ENCODE results near the gene ZBTB5. TPM values are rescaled to one million over a fixed set of nuclear protein-coding genes. Genes with fewer than 3 reads are reported as not detected.

Gene ZBTB5
- total RNA-seq, 4 donors from 2014 or later, result 16.1 to 23.4 (median 20.9) TPM

DNA sequence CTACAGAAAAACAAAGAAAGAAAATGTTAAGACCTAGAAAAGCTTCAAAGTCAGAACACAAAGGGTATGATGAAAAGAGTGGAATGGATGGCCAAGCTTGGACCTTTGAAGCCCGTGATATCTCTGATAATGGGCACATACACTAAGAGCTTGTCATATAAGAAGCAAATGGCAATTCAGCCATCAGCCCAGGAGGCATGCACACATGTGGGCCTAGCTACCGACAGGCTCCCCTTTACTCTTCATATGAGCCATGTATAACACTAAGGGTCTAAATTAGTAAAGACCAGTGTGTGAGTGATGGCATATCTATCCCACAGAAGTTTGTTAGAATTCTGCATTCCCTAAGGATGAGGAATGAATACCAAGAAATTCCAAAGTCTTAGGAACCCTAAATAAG, 22.7 kb downstream of the ZBTB5 start:
- H3K4me3 ChIP-seq (ENCODE audit: low read depth, poor library complexity, severe bottlenecking), result no peak overlapping the region
- no peak for TF ChIP-seq POLR2A (IDR thresholded peaks at IDR 0.05)
- TF ChIP-seq, protein P1, sequence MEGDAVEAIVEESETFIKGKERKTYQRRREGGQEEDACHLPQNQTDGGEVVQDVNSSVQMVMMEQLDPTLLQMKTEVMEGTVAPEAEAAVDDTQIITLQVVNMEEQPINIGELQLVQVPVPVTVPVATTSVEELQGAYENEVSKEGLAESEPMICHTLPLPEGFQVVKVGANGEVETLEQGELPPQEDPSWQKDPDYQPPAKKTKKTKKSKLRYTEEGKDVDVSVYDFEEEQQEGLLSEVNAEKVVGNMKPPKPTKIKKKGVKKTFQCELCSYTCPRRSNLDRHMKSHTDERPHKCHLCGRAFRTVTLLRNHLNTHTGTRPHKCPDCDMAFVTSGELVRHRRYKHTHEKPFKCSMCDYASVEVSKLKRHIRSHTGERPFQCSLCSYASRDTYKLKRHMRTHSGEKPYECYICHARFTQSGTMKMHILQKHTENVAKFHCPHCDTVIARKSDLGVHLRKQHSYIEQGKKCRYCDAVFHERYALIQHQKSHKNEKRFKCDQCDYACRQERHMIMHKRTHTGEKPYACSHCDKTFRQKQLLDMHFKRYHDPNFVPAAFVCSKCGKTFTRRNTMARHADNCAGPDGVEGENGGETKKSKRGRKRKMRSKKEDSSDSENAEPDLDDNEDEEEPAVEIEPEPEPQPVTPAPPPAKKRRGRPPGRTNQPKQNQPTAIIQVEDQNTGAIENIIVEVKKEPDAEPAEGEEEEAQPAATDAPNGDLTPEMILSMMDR (IDR thresholded peaks at IDR 0.05), result no peak
- intact Hi-C loops (cut with DNase I; ENCODE audit: low total_unique reads), result no loop called here
- 68 to 90% methylated on average over 2 of the region's 2 CpGs for WGBS, 2 donors
- no peak for DNase-seq (ENCODE audit: low spot score in 2 of 2)

DNA sequence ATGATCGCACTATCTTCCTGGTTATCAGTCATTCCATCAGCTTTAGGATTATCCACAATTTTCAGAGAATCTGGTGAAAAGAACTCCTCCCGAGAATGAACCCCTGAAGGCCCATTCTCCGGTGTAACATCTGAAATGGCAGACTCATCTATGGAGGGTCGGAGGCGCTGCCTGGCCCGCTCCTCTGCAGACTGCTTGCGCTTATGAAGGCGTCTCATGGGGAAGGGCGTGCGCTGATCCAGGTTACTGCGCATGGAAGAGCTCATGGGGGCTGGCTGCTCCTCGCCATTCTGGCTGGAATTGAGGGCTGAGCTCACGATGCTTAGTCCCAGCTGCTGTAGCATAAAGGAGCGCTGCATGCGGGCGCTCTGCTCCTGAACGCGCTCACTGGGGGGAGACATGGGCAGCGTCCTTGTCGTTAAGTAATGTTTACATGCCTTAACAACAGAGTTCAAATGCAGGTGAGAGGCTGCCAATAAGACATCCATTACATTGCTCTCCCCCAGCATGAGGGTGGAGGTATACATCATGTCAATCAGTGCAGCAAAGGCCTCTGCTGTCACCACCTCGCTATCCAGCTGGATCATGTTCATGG, 23.4 kb downstream of the ZBTB5 start:
- no peak overlapping the region for H3K4me3 ChIP-seq (ENCODE audit: low read depth, poor library complexity, severe bottlenecking)
- intact Hi-C loops (cut with DNase I; ENCODE audit: low total_unique reads), result no loop called here
- DNase-seq (ENCODE audit: low spot score in 2 of 2), result peak in 1 of 2 donors; percentile 36
- 93 to 95% methylated on average over 21 of the region's 21 CpGs for WGBS, 2 donors
- no peak for TF ChIP-seq POLR2A (IDR thresholded peaks at IDR 0.05)
- TF ChIP-seq, protein P1 (IDR thresholded peaks at IDR 0.05), result no peak

DNA sequence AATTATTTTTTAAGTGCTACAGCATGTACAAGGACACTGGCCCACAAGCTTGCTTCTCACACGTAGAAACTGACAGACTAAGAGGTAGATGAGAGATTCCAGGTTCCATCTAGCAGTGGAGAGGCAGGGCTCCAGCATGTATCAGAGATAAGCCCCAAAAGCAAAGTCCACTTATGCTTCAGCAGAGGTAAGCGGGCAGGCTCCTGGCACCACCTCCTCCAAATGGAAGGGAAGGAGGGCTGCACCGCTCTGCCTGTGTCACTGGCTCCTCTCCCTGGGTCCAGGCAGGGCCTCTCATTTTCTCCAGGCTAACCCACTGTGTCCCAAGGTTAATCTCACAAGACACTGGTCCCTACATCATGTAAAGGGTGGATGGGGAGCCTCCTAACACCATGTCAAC, 26.9 kb downstream of the ZBTB5 start:
- no peak overlapping the region for H3K4me3 ChIP-seq (ENCODE audit: low read depth, poor library complexity, severe bottlenecking)
- TF ChIP-seq, protein P1 (IDR thresholded peaks at IDR 0.05), result no peak
- no peak for TF ChIP-seq POLR2A (IDR thresholded peaks at IDR 0.05)
- WGBS, 2 donors, result 91 to 94% methylated on average over 3 of the region's 3 CpGs
- DNase-seq (ENCODE audit: low spot score in 2 of 2), result peak in 1 of 2 donors; percentile 57
- intact Hi-C loops (cut with DNase I; ENCODE audit: low total_unique reads), result no loop called here

DNA sequence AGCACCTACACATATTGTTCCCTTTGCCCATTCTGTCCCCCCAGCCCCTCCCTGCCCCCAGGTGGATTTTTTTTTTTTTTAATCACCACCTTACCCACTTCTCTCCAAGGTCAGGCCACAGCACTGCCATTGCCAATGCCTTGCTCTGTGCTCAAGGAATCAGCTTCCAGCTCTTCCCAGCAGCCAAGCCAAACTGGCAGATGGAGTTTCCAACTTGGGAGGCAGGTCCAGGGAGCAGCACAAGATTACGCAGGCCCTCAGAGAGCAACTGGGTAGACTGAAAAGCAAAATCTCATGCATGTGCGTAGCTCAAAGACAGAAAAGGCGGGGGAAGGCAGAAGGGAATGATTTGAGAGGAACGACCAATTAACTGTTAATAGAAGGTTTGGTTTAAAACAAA, 27.6 kb downstream of the ZBTB5 start:
- WGBS, 2 donors, result 86 to 88% methylated on average over 4 of the region's 4 CpGs
- no peak overlapping the region for H3K4me3 ChIP-seq (ENCODE audit: low read depth, poor library complexity, severe bottlenecking)
- intact Hi-C loops (cut with DNase I; ENCODE audit: low total_unique reads), result no loop called here
- no peak for TF ChIP-seq POLR2A (IDR thresholded peaks at IDR 0.05)
- TF ChIP-seq, protein P1 (IDR thresholded peaks at IDR 0.05), result no peak
- DNase-seq (ENCODE audit: low spot score in 2 of 2), result no peak

DNA sequence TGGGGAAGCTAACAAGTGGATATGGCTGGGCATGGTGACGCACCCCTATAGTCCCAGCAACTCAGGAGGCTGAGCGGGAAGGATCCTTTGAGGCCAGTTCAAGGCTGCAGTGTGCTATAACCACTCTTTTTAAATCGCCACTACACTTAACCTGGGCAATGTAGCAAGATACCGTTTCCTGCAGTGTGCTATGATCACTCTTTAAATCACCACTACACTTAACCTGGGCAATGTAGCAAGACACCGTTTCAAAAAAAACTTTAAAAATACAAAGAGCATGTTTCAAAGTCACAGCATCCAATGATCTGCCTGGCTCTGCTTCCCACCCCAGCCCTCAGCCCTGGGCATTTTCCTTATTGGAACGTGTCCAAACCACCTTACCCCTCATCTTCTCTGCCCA, 28.2 kb downstream of the ZBTB5 start:
- 93% methylated on average over 6 of the region's 6 CpGs for WGBS, 2 donors
- intact Hi-C loops (cut with DNase I; ENCODE audit: low total_unique reads), result no loop called here
- DNase-seq (ENCODE audit: low spot score in 2 of 2), result no peak
- TF ChIP-seq, protein P1 (IDR thresholded peaks at IDR 0.05), result no peak
- TF ChIP-seq POLR2A (IDR thresholded peaks at IDR 0.05), result no peak
- no peak overlapping the region for H3K4me3 ChIP-seq (ENCODE audit: low read depth, poor library complexity, severe bottlenecking)

DNA sequence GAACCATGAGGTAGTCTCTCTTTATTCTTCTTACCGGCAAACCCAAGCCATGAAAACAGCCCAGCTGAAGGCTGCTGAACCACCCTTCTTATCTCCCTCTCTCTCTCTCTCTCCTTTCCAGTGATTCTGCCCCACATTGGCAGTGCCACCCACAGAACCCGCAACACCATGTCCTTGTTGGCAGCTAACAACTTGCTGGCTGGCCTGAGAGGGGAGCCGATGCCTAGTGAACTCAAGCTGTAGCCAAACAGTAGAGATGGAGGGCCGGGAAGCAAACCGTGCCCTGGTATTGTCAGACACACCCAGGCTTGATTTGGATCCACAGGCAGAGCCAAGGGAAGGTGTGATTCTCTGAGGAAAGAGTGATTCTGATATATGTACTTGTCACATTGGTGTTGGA, 28.7 kb downstream of the ZBTB5 start:
- no peak overlapping the region for H3K4me3 ChIP-seq (ENCODE audit: low read depth, poor library complexity, severe bottlenecking)
- intact Hi-C loops (cut with DNase I; ENCODE audit: low total_unique reads), result no loop called here
- WGBS, 2 donors, result 74 to 77% methylated on average over 5 of the region's 5 CpGs
- no peak for TF ChIP-seq POLR2A (IDR thresholded peaks at IDR 0.05)
- TF ChIP-seq, protein P1 (IDR thresholded peaks at IDR 0.05), result no peak
- DNase-seq (ENCODE audit: low spot score in 2 of 2), result no peak

All from lower leg skin (tissue), 4 donors.